ENCODE measurements around the gene ACTG2. TPM values are rescaled to one million over a fixed set of nuclear protein-coding genes. Genes with fewer than 3 reads are reported as not detected.

ACTG2 gene
- total RNA-seq, 3 donors from 2014 or later (not counting 1 experiment from before 2014, with no cell fraction given) = not detected

GRCh38 chr2:73913414-73914054 is 20.7 kb downstream of the ACTG2 start:
- Mint-ChIP-seq H3K27ac (no peak overlapping the region), H3K36me3 (no peaks in the 10 kb centered on the region), H3K4me1 (no peaks in the 10 kb centered on the region), H3K9me3 (no peaks in the 10 kb centered on the region), H3K4me3 (no peak overlapping the region), H3K27me3 (ENCODE audit: low read depth in 2 of 2) (no peaks in the 10 kb centered on the region)
- intact Hi-C loops (cut with micrococcal nuclease) = no loop called here
- DNase-seq = no peak
- WGBS (ENCODE audit: insufficient coverage) = 90% methylated on average over 8 of the region's 8 CpGs
- Histone ChIP-seq H3K27ac (ENCODE audit: low read length) (no peak overlapping the region), H3K27me3 (ENCODE audit: control insufficient read depth, insufficient read depth, low read length) (no peaks in the 10 kb centered on the region), H3K9me3 (ENCODE audit: control insufficient read depth, insufficient read depth, low read length) (no peaks in the 10 kb centered on the region), H3K4me3 (ENCODE audit: low read length) (no peak overlapping the region), H3K4me1 (ENCODE audit: control insufficient read depth, insufficient read depth, low read length) (no peaks in the 10 kb centered on the region), H3K36me3 (ENCODE audit: control insufficient read depth, insufficient read depth, low read length) (no peaks in the 10 kb centered on the region)
- no peak for ATAC-seq
- no peak for TF ChIP-seq CTCF (IDR thresholded peaks at IDR 0.05)

- no peak overlapping the region for H3K4me3 Mint-ChIP-seq
- no peaks in the 10 kb centered on the region for H3K4me1 ChIP-seq (ENCODE audit: control insufficient read depth, insufficient read depth, low read length)
- intact Hi-C loops (cut with micrococcal nuclease) = no loop called here
- peaks cover 0 to 5% of the 10 kb centered on the region in 2 donors for H3K27me3 Mint-ChIP-seq (ENCODE audit: low read depth in 2 of 2)
- 97% methylated on average over 2 of the region's 4 CpGs for WGBS (ENCODE audit: insufficient coverage)
- no peak overlapping the region for H3K27ac Mint-ChIP-seq
- no peaks in the 10 kb centered on the region for H3K27me3 ChIP-seq (ENCODE audit: control insufficient read depth, insufficient read depth, low read length)
- no peaks in the 10 kb centered on the region for H3K9me3 Mint-ChIP-seq
- H3K9me3 ChIP-seq (ENCODE audit: control insufficient read depth, insufficient read depth, low read length) = no peaks in the 10 kb centered on the region
- H3K4me3 ChIP-seq (ENCODE audit: low read length) = no peak overlapping the region
- no peaks in the 10 kb centered on the region for H3K36me3 ChIP-seq (ENCODE audit: control insufficient read depth, insufficient read depth, low read length)
- ATAC-seq (no peak), DNase-seq (no peak)
- H3K4me1 Mint-ChIP-seq = no peaks in the 10 kb centered on the region
- TF ChIP-seq CTCF (IDR thresholded peaks at IDR 0.05) = no peak
- no peaks in the 10 kb centered on the region for H3K36me3 Mint-ChIP-seq
- no peak overlapping the region for H3K27ac ChIP-seq (ENCODE audit: low read length)
Measured at GRCh38 chr2:73914667-73915066, 21.9 kb downstream of the ACTG2 start.

- H3K9me3 Mint-ChIP-seq = no peaks in the 10 kb centered on the region
- H3K4me3 Mint-ChIP-seq = no peak overlapping the region
- no peak overlapping the region for H3K27ac ChIP-seq (ENCODE audit: low read length)
- H3K27ac Mint-ChIP-seq = no peak overlapping the region
- DNase-seq = no peak
- TF ChIP-seq CTCF (IDR thresholded peaks at IDR 0.05) = no peak
- no peaks in the 10 kb centered on the region for H3K36me3 ChIP-seq (ENCODE audit: control insufficient read depth, insufficient read depth, low read length)
- H3K27me3 ChIP-seq (ENCODE audit: control insufficient read depth, insufficient read depth, low read length) = no peaks in the 10 kb centered on the region
- peaks cover 0 to 7% of the 10 kb centered on the region in 2 donors for H3K27me3 Mint-ChIP-seq (ENCODE audit: low read depth in 2 of 2)
- H3K4me1 Mint-ChIP-seq = no peaks in the 10 kb centered on the region
- no peaks in the 10 kb centered on the region for H3K4me1 ChIP-seq (ENCODE audit: control insufficient read depth, insufficient read depth, low read length)
- 95% methylated on average over 5 of the region's 5 CpGs for WGBS (ENCODE audit: insufficient coverage)
- no peak overlapping the region for H3K4me3 ChIP-seq (ENCODE audit: low read length)
- no peak for ATAC-seq
- no peaks in the 10 kb centered on the region for H3K9me3 ChIP-seq (ENCODE audit: control insufficient read depth, insufficient read depth, low read length)
- intact Hi-C loops (cut with micrococcal nuclease) = no loop called here
- no peaks in the 10 kb centered on the region for H3K36me3 Mint-ChIP-seq
Measured at GRCh38 chr2:73915437-73915993, 22.7 kb downstream of the ACTG2 start.

GRCh38 chr2:73916666-73917065 is 23.9 kb downstream of the ACTG2 start:
- DNase-seq (no peak), ATAC-seq (no peak)
- WGBS (ENCODE audit: insufficient coverage) = 48% methylated on average over 2 of the region's 2 CpGs
- H3K4me1 ChIP-seq (ENCODE audit: control insufficient read depth, insufficient read depth, low read length) = no peaks in the 10 kb centered on the region
- no peak overlapping the region for H3K4me3 Mint-ChIP-seq
- H3K27me3 Mint-ChIP-seq (ENCODE audit: low read depth in 2 of 2) = peaks cover 3 to 7% of the 10 kb centered on the region in 2 donors
- H3K36me3 ChIP-seq (ENCODE audit: control insufficient read depth, insufficient read depth, low read length) = no peaks in the 10 kb centered on the region
- no peak overlapping the region for H3K27ac ChIP-seq (ENCODE audit: low read length)
- no peak for TF ChIP-seq CTCF (IDR thresholded peaks at IDR 0.05)
- no peaks in the 10 kb centered on the region for H3K36me3 Mint-ChIP-seq
- no peaks in the 10 kb centered on the region for H3K9me3 Mint-ChIP-seq
- no peak overlapping the region for H3K4me3 ChIP-seq (ENCODE audit: low read length)
- intact Hi-C loops (cut with micrococcal nuclease) = no loop called here
- no peaks in the 10 kb centered on the region for H3K4me1 Mint-ChIP-seq
- no peaks in the 10 kb centered on the region for H3K9me3 ChIP-seq (ENCODE audit: control insufficient read depth, insufficient read depth, low read length)
- no peaks in the 10 kb centered on the region for H3K27me3 ChIP-seq (ENCODE audit: control insufficient read depth, insufficient read depth, low read length)
- no peak overlapping the region for H3K27ac Mint-ChIP-seq
